Epithelial cell of esophagus (primary cell): ENCODE results near the gene MCOLN3.

Source experiments
- DNase-seq: peaks from one replicate; pipeline ENCODE4 v3.0.0; 2010; ENCODE audit warnings: low read depth
- H3K4me3 ChIP-seq: 2 replicates; pipeline ENCODE4 v1.5.1; 2011; ENCODE audit warnings: mild to moderate bottlenecking, low read length, control low read depth
- TF ChIP-seq, protein P1 (sequence below): IDR thresholded peaks from 2 replicates; pipeline ENCODE4 v1.5.1; 2011; ENCODE audit warnings: low read depth, mild to moderate bottlenecking, low read length, control low read depth, inconsistent platforms; ENCODE audit not compliant: insufficient read depth; ENCODE audit errors: missing control alignments

Gene MCOLN3

DNA sequence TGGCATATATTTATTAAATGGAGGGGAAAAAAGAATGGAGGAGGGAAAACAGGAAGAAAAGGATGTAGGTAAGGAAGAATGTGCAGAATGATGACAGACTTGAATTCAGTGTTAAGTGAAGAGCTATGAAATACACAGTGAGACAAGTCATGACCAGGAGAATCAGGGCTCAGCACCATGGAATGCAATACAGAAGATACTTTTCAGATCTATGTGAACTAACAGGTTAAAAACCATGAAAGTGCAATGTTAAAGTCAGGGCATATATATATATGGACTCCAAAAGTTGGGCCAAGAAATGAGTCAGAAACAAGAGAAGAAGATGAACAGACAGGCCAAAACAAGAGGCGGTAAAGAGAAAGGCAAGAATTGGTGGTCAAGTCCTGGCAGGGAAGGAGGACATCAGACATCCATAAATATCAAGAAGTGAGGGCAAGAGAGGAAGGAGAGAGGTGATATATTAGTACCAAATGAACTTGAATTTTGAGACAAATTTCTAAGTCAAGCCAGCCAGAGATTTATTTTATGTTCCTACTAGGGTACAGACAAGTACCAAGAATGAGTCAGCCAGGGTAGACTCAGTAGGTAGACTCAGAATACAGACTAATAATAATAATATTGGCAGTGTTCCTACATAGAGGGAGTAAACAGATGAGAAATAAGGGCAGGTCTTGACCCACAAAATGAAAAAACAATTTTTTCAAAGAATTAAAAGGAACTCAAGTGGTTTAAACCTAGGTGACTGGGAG is 39.5 kb upstream of the MCOLN3 start:
- TF ChIP-seq, protein P1, sequence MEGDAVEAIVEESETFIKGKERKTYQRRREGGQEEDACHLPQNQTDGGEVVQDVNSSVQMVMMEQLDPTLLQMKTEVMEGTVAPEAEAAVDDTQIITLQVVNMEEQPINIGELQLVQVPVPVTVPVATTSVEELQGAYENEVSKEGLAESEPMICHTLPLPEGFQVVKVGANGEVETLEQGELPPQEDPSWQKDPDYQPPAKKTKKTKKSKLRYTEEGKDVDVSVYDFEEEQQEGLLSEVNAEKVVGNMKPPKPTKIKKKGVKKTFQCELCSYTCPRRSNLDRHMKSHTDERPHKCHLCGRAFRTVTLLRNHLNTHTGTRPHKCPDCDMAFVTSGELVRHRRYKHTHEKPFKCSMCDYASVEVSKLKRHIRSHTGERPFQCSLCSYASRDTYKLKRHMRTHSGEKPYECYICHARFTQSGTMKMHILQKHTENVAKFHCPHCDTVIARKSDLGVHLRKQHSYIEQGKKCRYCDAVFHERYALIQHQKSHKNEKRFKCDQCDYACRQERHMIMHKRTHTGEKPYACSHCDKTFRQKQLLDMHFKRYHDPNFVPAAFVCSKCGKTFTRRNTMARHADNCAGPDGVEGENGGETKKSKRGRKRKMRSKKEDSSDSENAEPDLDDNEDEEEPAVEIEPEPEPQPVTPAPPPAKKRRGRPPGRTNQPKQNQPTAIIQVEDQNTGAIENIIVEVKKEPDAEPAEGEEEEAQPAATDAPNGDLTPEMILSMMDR, result no peak
- DNase-seq, result peak; percentile 89
- no peak overlapping the region for H3K4me3 ChIP-seq

- TF ChIP-seq, protein P1, result no peak
- no peak overlapping the region for H3K4me3 ChIP-seq
- DNase-seq, result no peak
Measured at GRCh38 chr1:85085417-85085816, 37.1 kb upstream of the MCOLN3 start.

- peak; percentile 22 for DNase-seq
Measured at GRCh38 chr1:85078903-85079302, 30.6 kb upstream of the MCOLN3 start.

GRCh38 chr1:85074365-85074964 is 26.2 kb upstream of the MCOLN3 start:
- DNase-seq, result no peak
- TF ChIP-seq, protein P1, result no peak

More at GRCh38 chr1:85078903-85079302, 30.6 kb upstream of the MCOLN3 start:
- H3K4me3 ChIP-seq, result no peak overlapping the region
- TF ChIP-seq, protein P1, result no peak

GRCh38 chr1:85070972-85071492 is 22.7 kb upstream of the MCOLN3 start:
- no peak overlapping the region for H3K4me3 ChIP-seq
- TF ChIP-seq, protein P1, result no peak
- no peak for DNase-seq

More at GRCh38 chr1:85074365-85074964, 26.2 kb upstream of the MCOLN3 start:
- H3K4me3 ChIP-seq, result no peak overlapping the region

DNA sequence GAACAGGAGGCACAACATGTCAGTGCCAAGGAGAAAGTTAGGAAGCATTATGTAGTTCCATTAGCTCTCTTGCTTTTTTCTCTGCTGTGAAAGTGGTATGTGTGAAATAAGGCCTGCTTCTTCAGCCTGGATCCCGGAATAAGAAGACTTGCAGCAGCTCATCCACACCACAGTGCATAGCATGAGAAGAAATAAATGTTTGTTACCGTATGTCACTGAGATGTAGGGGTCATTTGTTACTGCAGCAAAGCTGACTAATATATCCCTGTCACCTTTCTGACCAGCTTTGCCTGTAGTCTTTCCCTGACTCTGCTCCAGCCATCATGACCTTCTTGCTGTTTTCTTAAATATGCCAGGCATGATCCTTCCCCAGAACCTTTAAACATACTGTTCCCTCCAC is 20.5 kb upstream of the MCOLN3 start:
- DNase-seq, result no peak
- TF ChIP-seq, protein P1, result no peak
- no peak overlapping the region for H3K4me3 ChIP-seq

DNA sequence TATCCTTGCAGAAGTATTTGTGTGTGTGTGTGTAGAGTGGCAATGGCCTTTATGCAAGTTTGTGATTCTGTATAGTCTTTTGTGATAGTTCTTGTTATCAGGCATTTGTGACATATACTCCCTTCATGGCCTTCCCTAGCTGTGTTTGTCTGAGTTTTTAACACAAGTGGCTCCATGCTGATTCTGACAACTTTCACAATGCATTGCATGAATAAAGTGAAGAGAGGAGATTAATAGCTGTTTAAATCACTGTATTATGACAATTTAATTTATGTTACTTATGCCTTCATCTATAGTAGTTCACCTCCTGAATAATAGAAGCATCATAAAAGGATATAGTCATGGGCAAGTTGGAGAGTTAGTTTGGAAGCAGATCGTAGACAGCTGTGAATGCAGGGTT is 17.2 kb upstream of the MCOLN3 start:
- DNase-seq, result no peak
- TF ChIP-seq, protein P1, result no peak
- no peak overlapping the region for H3K4me3 ChIP-seq
